PFSK-1 (cell line): ENCODE data around the gene RFX3.

Experiments
- FOXP2 ChIP-seq: optimal IDR thresholded peaks from 2 replicates; pipeline ENCODE3; 2011; ENCODE audit warnings: borderline replicate concordance, control low read depth, inconsistent platforms; ENCODE audit not compliant: insufficient read depth; ENCODE audit errors: extremely low read length, extremely low read depth
- POLR2AphosphoS5 ChIP-seq: IDR thresholded peaks from 2 replicates; pipeline ENCODE4 v1.6.1; 2012; ENCODE audit warnings: low read depth, mild to moderate bottlenecking, control low read depth, low read length, moderate library complexity
- SIN3A ChIP-seq: IDR thresholded peaks from 2 replicates; pipeline ENCODE4 v1.6.1; 2012; ENCODE audit warnings: mild to moderate bottlenecking, low read length, moderate library complexity, borderline replicate concordance; ENCODE audit not compliant: insufficient read depth
- TAF1 ChIP-seq: IDR thresholded peaks from 2 replicates; pipeline ENCODE4 v1.6.1; 2012; ENCODE audit warnings: low read length, control low read depth, borderline replicate concordance; ENCODE audit not compliant: insufficient read depth
- TF ChIP-seq, protein P1 (sequence below), 2 experiments: IDR thresholded peaks; 2 replicates each; pipeline versions ENCODE4 v1.6.1 to v1.8.0; 2011 to 2012; ENCODE audit warnings: low read depth in 2 of 2, low read length in 2 of 2, control low read depth in 1 of 2, inconsistent platforms in 1 of 2, mild to moderate bottlenecking in 1 of 2, moderate library complexity in 1 of 2; ENCODE audit not compliant: insufficient read depth in 1 of 2

RFX3 gene

DNA sequence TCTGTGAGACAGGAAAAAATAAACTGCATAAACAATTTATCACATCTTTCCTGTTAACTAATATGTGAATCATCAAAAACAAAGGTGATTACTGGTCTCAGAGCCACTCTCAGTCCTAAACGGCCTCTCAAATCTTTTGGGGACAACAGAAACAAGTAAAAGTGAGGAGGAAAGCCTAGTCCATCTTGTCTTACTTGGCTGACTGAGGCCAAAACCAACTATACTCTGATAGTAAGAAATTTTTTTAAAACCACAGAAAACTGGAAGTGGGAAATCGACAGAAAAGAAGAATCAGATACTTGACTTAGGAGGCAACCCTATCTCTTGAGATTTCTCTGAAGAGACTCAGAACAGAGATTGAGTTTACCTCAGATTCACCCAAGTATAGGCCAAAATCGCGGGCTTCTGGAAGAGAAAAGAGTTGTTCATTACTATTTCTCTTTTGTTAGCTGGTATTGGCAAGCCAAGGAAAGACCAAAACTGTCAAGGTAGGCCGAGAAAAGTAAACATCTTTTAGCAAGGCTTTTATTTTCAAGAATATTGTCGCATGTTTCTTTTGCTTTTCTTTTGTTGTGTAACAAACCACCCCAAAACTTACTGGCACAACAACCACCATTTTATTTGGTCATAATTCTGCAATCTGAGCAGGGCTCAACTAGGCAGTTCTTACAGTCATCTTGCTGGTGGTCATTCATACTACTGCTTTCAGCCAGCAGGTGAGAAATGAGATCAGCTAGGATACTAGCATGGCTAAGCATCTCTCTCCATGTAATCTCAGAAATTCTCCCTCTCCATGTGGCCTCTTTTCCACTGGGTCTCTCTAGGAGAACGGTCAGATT is 46.1 kb downstream of the RFX3 start:
- TF ChIP-seq, protein P1, sequence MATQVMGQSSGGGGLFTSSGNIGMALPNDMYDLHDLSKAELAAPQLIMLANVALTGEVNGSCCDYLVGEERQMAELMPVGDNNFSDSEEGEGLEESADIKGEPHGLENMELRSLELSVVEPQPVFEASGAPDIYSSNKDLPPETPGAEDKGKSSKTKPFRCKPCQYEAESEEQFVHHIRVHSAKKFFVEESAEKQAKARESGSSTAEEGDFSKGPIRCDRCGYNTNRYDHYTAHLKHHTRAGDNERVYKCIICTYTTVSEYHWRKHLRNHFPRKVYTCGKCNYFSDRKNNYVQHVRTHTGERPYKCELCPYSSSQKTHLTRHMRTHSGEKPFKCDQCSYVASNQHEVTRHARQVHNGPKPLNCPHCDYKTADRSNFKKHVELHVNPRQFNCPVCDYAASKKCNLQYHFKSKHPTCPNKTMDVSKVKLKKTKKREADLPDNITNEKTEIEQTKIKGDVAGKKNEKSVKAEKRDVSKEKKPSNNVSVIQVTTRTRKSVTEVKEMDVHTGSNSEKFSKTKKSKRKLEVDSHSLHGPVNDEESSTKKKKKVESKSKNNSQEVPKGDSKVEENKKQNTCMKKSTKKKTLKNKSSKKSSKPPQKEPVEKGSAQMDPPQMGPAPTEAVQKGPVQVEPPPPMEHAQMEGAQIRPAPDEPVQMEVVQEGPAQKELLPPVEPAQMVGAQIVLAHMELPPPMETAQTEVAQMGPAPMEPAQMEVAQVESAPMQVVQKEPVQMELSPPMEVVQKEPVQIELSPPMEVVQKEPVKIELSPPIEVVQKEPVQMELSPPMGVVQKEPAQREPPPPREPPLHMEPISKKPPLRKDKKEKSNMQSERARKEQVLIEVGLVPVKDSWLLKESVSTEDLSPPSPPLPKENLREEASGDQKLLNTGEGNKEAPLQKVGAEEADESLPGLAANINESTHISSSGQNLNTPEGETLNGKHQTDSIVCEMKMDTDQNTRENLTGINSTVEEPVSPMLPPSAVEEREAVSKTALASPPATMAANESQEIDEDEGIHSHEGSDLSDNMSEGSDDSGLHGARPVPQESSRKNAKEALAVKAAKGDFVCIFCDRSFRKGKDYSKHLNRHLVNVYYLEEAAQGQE (IDR thresholded peaks at IDR 0.05; ENCODE audit: insufficient read depth in 1 of 2, low read depth in 2 of 2, low read length in 2 of 2): no peak
- TF ChIP-seq POLR2AphosphoS5: no peak
- TF ChIP-seq SIN3A: no peak
- TF ChIP-seq FOXP2: no peak
- TF ChIP-seq TAF1: no peak

- no peak for TF ChIP-seq SIN3A
- no peak for TF ChIP-seq FOXP2
- TF ChIP-seq POLR2AphosphoS5: no peak
- TF ChIP-seq, protein P1 (IDR thresholded peaks at IDR 0.05; ENCODE audit: insufficient read depth in 1 of 2, low read depth in 2 of 2, low read length in 2 of 2): no peak
- TF ChIP-seq TAF1: no peak
These were observed 47.2 kb downstream of the RFX3 start for GRCh38 chr9:3478549-3478953.

DNA sequence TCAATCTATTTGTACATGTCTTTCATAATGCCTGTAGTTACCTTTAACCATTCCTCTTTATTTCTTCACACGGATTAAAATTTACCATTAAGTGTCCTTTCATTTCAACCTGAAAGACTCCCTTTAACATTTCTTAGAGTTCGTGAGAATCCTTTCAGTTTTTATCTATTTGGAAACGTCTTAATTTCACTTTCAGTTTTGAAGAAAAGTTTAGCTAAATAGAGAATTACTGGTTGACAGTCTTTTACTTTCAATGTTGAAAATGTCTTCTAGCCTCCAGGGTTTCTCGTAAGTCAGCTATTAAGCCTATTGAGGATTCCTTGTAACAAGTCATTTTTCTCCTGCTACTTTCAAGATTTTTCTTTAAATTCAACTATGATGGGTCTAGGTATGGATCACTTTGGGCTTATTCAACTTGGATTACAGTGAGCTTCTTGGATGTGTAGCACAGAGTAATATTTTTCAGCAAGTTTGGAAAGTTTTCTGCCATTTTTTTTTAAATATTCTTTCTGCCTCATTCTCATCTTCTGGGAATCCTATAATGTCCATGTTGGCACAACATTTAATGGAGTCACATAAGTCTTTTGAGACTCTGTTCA is 48.5 kb downstream of the RFX3 start:
- TF ChIP-seq POLR2AphosphoS5 (no peak), SIN3A (no peak), TAF1 (no peak), FOXP2 (no peak)
- TF ChIP-seq, protein P1 (IDR thresholded peaks at IDR 0.05; ENCODE audit: insufficient read depth in 1 of 2, low read depth in 2 of 2, low read length in 2 of 2): no peak

DNA sequence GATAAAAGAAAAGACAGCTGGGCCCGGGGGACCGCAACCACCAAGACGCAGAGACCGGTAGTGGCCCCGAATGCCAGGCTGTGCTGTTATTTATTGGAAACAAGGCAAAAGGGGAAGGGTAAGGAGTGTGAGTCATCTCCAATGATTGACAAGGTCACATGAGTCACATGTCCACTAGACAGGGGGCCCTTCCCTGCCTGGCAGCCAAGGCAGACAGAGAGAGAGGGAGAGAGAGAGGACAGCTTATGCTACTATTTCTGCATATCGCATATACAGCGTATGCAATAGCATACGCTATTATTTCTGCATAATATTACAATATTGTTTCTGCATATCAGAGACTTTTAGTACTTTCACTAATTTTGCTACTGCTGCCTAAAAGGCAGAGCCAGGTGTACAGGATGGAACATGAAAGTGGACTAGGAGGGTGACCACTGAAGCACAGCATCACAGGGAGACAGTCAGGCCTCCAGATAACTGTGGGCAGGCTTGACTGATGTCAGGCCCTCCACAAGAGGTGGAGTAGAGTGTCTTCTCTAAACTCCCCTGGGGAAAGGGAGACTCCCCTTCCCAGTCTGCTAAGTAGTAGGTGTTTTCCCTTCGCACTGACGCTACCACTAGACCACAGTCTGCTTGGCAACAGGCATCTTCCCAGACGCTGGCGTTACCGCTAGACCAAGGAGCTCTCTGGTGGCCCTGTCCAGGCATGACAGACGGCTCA is 50.3 kb downstream of the RFX3 start:
- TF ChIP-seq POLR2AphosphoS5 (no peak), SIN3A (no peak), TAF1 (no peak), FOXP2 (no peak)
- TF ChIP-seq, protein P1 (IDR thresholded peaks at IDR 0.05; ENCODE audit: insufficient read depth in 1 of 2, low read depth in 2 of 2, low read length in 2 of 2): no peak
